K562 (cell line): Measurements from ENCODE around the gene PPP2R3C. TPM values are rescaled to one million over a fixed set of nuclear protein-coding genes. Genes with fewer than 3 reads are reported as not detected.
A peak's percentile ranks its signal among the peaks of the same experiment; 100 is the strongest.

Experiments used
- ATAC-seq: fragments of 200-7000 bp; cut with Tn5 transposase; 3 replicates; pipeline ENCODE4 v1.9.1; 2020; ENCODE audit warnings: moderate library complexity
- BruUV-seq: library from RNA; stranded (reverse); fragments of 400-500 nt; replicated peaks from 2 replicates; lab custom pipeline; 2021; lab: Mats Ljungman, UMichigan
- CTCF ChIA-PET: fragments of 300-600 bp; formaldehyde crosslinking; extraction: SDS; loops from one replicate; lab custom pipeline; 2021; ENCODE audit warnings: low intra/inter-chr PET ratio; lab: Yijun Ruan, JAX
- POLR2A ChIA-PET: fragments of 300-600, 350-650 bp; sonication (Branson Sonifier 250); formaldehyde crosslinking; extraction: SDS; loops from one replicate; lab custom pipeline; 2021; ENCODE audit warnings: antibody characterized with exemption, inconsistent platforms; lab: Yijun Ruan, JAX
- DNase-seq, 4 experiments: peaks; one replicate each; pipeline versions ENCODE4 v3.0.0 to v3.0.0-alpha.2; 2011 to 2018; ENCODE audit warnings: low spot score in 3 of 4, mixed read lengths in 3 of 4; ENCODE audit errors: extremely low read depth in 1 of 4
- FAIRE-seq: peaks from 2 replicates; lab custom pipeline; 2011; peaks lifted over from hg19 to GRCh38; lab: Jason Lieb, UNC
- H2AFZ ChIP-seq: 2 replicates; pipeline ENCODE4 v1.6.0; 2011; ENCODE audit warnings: low read depth, low read length, control low read depth, inconsistent platforms
- H3K27ac ChIP-seq: fragments of 200-600 bp; 3 replicates; pipeline ENCODE4 v1.8.0; 2011; ENCODE audit warnings: low read depth, mild to moderate bottlenecking, control low read depth, inconsistent platforms, low read length, moderate library complexity, mixed read lengths; ENCODE audit errors: extremely low read depth
- H3K27me3 ChIP-seq, 2 experiments: fragments of 300-600 bp in 1 of 2; 2 replicates in 1 of 2; 3 replicates in 1 of 2; pipeline versions ENCODE4 v1.6.0 to v1.8.0; 2011; ENCODE audit warnings: inconsistent platforms in 2 of 2, low read length in 2 of 2, mild to moderate bottlenecking in 1 of 2, mixed read lengths in 1 of 2, moderate library complexity in 1 of 2; ENCODE audit not compliant: control insufficient read depth in 2 of 2, insufficient read depth in 2 of 2
- H3K36me3 ChIP-seq: fragments of 300-600 bp; 3 replicates; pipeline ENCODE4 v1.8.0; 2011; ENCODE audit warnings: mild to moderate bottlenecking, low read length, inconsistent platforms; ENCODE audit not compliant: control insufficient read depth, insufficient read depth
- H3K4me1 ChIP-seq, 2 experiments: fragments of 200-600 bp in 1 of 2; replicated peaks in 1 of 2; 2 replicates in 1 of 2; 3 replicates in 1 of 2; pipeline versions ENCODE4 v1.5.1 to v1.8.0; 2011; ENCODE audit warnings: inconsistent platforms in 2 of 2, low read length in 2 of 2, mild to moderate bottlenecking in 1 of 2, mixed read lengths in 1 of 2, moderate library complexity in 1 of 2; ENCODE audit not compliant: control insufficient read depth in 2 of 2, insufficient read depth in 2 of 2
- H3K4me2 ChIP-seq: 2 replicates; pipeline ENCODE4 v1.6.1; 2011; ENCODE audit warnings: low read length, control low read depth, inconsistent platforms, mixed read lengths; ENCODE audit not compliant: insufficient read depth
- H3K4me3 ChIP-seq: fragments of 200-600 bp; sonication (generic), shearing (Covaris generic); 2 replicates; pipeline ENCODE4 v1.5.1; 2016; ENCODE audit warnings: control low read depth, inconsistent platforms
- H3K79me2 ChIP-seq: fragments of 200-600 bp; 3 replicates; pipeline ENCODE4 v1.8.0; 2011; ENCODE audit warnings: low read length, inconsistent platforms; ENCODE audit not compliant: control insufficient read depth, insufficient read depth
- H3K9ac ChIP-seq, 2 experiments: 2 replicates each; pipeline versions ENCODE4 v1.6.0 to v1.6.1; 2011; ENCODE audit warnings: low read depth in 2 of 2, low read length in 2 of 2, control low read depth in 1 of 2, inconsistent platforms in 1 of 2, mild to moderate bottlenecking in 1 of 2, mixed read lengths in 1 of 2; ENCODE audit not compliant: insufficient read depth in 1 of 2
- H3K9me1 ChIP-seq: one replicate; pipeline ENCODE4 v1.6.0; 2011; ENCODE audit warnings: inconsistent platforms, mild to moderate bottlenecking, low read length, moderate library complexity; ENCODE audit not compliant: control insufficient read depth, insufficient read depth
- H3K9me3 ChIP-seq: replicated peaks from 2 replicates; pipeline ENCODE4 v1.5.1; 2011; ENCODE audit warnings: low read depth, low read length, inconsistent platforms; ENCODE audit not compliant: control insufficient read depth, insufficient read depth
- H4K20me1 ChIP-seq: replicated peaks from 2 replicates; pipeline ENCODE4 v1.6.1; 2011; ENCODE audit warnings: low read length, inconsistent platforms, mixed read lengths; ENCODE audit not compliant: control insufficient read depth, insufficient read depth
- CEBPB ChIP-seq: fragments of 450-650 bp; IDR thresholded peaks from 2 replicates; pipeline ENCODE4 v1.6.1; 2016; ENCODE audit warnings: missing genetic modification characterization, missing compliant biosample characterization
- CEBPG ChIP-seq, 3 experiments: fragments of 200-800 bp in 1 of 3; sonication (Bioruptor generic) in 1 of 3; sonication (generic) in 1 of 3; formaldehyde crosslinking in 1 of 3; IDR thresholded peaks in 2 of 3; conservative IDR thresholded peaks in 1 of 3; 2 replicates each; pipeline versions ENCODE4 v1.6.1 to v1.8.0; 2016 to 2022; ENCODE audit warnings: missing compliant biosample characterization in 2 of 3, missing genetic modification characterization in 2 of 3, mild to moderate bottlenecking in 1 of 3, missing genetic modification reagents in 1 of 3
- DMBX1 ChIP-seq: fragments of 250-450 bp; sonication (Bioruptor Pico); IDR thresholded peaks from 2 replicates; pipeline ENCODE4 v1.8.0; 2022; ENCODE audit warnings: inconsistent platforms, mild to moderate bottlenecking, moderate library complexity, borderline replicate concordance
- HIVEP1 ChIP-seq: fragments of 250-450 bp; sonication (Bioruptor Pico); IDR thresholded peaks from 2 replicates; pipeline ENCODE4 v1.4.0; 2020; ENCODE audit warnings: mild to moderate bottlenecking
- NFATC3 ChIP-seq: fragments of 450-650 bp; IDR thresholded peaks from 2 replicates; pipeline ENCODE4 v1.6.1; 2017; ENCODE audit warnings: mild to moderate bottlenecking
- TRIM24 ChIP-seq, 2 experiments: fragments of 450-650 bp; IDR thresholded peaks; 2 replicates each; pipeline ENCODE4 v1.6.1; 2016
- WGBS: fragments of 100-300 bp; shearing (Covaris generic); methylation state at CpG from one replicate; pipeline ENCODE4 v1.1.6; 2016; ENCODE audit warnings: low coverage, mixed read lengths; ENCODE audit not compliant: insufficient coverage; ENCODE audit errors: missing lambda C conversion rate; 5-methylcytosine and 5-hydroxymethylcytosine counted together
- in situ Hi-C: fragments of 300-500 bp; cut with MboI; formaldehyde crosslinking; loops from 4 replicates; pipeline ENCODE4 v1.15.0; 2018; ENCODE audit warnings: inconsistent platforms, mixed read lengths
- intact Hi-C: fragments of 100-400 bp; cut with micrococcal nuclease; formaldehyde crosslinking; loops from 2 replicates; pipeline ENCODE4 v1.14.2; 2022
- polyA plus RNA-seq, 8 experiments: library from polyadenylated mRNA; depleted of rRNA in 4 of 8; stranded (reverse) in 5 of 8; unstranded in 3 of 8; fragments of >200 nt; fragmentation: Nextera tagmentation in 2 of 8; fragmentation: Illumina TruSeq in 1 of 8; extraction: Ambion mirVana in 2 of 8; extraction: Trizol in 1 of 8; gene quantifications; 2 replicates each; pipeline versions ENCODE4 v1.2.1 to v1.2.3, GENCODE V29; 2011 to 2014; ENCODE audit warnings: inconsistent platforms in 1 of 8, missing spikeins in 1 of 8
- total RNA-seq, 7 experiments: library from RNA; depleted of rRNA in 6 of 7; stranded (reverse); fragments of >200 nt in 6 of 7; fragmentation: Illumina TruSeq in 2 of 7; extraction: Trizol in 2 of 7; gene quantifications; 2 replicates each; pipeline versions ENCODE4 v1.2.1 to v1.2.3, GENCODE V29; 2011 to 2021; ENCODE audit warnings: low replicate concordance in 1 of 7
- TF ChIP-seq, protein P1 (sequence below): sonication (generic); formaldehyde crosslinking; IDR thresholded peaks from 2 replicates; pipeline ENCODE4 v1.8.0; 2022; ENCODE audit warnings: missing genetic modification reagents, mild to moderate bottlenecking, borderline replicate concordance

Gene PPP2R3C
- total and polyA plus RNA-seq, 9 of the 15 experiments (the other 6 are each of a cell fraction or from before 2014, with no cell fraction given): 14.7 to 43.3 (median 22.7) TPM

DNA sequence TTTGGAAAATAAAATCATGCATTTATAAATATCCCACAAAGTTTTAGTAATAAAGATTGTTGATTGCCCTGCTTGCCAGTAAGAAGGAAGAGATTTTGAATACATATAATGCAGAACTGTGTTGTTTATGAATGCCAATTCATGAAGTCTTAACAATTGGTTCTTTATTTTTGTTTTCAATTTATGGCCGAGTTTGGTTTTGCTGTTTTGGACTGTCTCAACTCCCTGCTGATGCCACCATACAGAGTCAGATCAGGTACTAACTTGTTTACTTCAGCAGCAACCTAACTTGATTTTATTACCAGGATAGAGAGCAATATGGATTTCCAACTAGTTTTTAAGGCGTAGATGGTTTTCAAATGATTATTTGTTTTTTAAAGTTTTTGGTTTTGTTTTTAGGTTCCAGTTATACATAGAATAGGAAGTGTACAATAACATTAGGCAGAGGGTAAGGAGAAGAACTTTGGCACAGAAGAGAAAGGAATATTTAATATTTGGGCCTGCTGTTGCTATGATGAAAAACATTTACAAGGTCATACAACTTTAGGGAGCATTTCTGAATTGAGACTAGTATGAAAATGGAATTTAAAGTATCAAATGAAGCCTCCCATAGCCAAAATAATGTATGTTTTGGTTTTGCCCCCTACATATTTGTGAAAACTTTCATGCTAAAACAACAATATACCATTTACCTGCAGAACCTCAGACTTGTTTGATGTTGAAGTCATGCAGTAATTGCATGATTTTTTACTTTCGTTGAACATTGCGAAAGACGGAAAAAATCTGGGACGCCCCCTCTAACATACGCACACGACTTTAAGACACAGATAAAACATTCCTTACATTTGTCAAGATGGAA lies 76.6 kb downstream of the PPP2R3C start:
- H2AFZ ChIP-seq: peak overlapping the region; percentile 89
- ChIA-PET POLR2A (interaction anchor here (1.5 kb wide), 1 partner anchor 8 kb away, joined by 6 read pairs; no protein-coding TSS in a partner anchor), CTCF (no interaction called here)
- WGBS: 12% methylated on average over 8 of the region's 8 CpGs
- TF ChIP-seq HIVEP1: no peak
- no peak for TF ChIP-seq DMBX1 (CRISPR knock-in tag)
- no peak for TF ChIP-seq CEBPG (CRISPR knock-in tag; IDR thresholded peaks at IDR 0.05)
- TF ChIP-seq CEBPG (tag; conservative IDR thresholded peaks at IDR 0.05 in 1 of 2, IDR thresholded peaks at IDR 0.05 in 1 of 2): peak; percentile 19 to 57; a peak in 2 of 4 replicates
- peak; percentile 75 for TF ChIP-seq CEBPB (tag)
- 0 out of 2 replicates have a peak, but pooled peaks have one; percentile 37 for TF ChIP-seq NFATC3
- TF ChIP-seq TRIM24 (IDR thresholded peaks at IDR 0.05): 0 out of 4 replicates have a peak, but pooled peaks of 1 of the 2 experiments have one; percentile 51
- TF ChIP-seq, protein P1, sequence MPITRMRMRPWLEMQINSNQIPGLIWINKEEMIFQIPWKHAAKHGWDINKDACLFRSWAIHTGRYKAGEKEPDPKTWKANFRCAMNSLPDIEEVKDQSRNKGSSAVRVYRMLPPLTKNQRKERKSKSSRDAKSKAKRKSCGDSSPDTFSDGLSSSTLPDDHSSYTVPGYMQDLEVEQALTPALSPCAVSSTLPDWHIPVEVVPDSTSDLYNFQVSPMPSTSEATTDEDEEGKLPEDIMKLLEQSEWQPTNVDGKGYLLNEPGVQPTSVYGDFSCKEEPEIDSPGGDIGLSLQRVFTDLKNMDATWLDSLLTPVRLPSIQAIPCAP (CRISPR knock-in tag): no peak
- DNase-seq (no peak), ATAC-seq (no peak), FAIRE-seq (no peak)
- no peaks in the 10 kb centered on the region for H3K9me1 ChIP-seq
- peaks cover 7 to 9% of the 10 kb centered on the region in 2 experiments; a peak in 3 of 5 replicates for H3K4me1 ChIP-seq
- intact Hi-C loops: loop anchor here (1.0 to 10.0 kb wide), 2 partner anchors 63 to 360 kb away; partner anchors contain the start of genes NFKBIA and SRP54
- 0 out of 3 replicates have a peak, but pooled peaks cover 5% of the 10 kb centered on the region for H3K36me3 ChIP-seq
- no peaks in the 10 kb centered on the region for H3K27me3 ChIP-seq
- in situ Hi-C loops: no loop called here
- H3K9me3 ChIP-seq: no peaks in the 10 kb centered on the region
- H3K9ac ChIP-seq: peak overlapping the region in 1 of 2 experiments; percentile 78; a peak in 2 of 4 replicates
- no peaks in the 10 kb centered on the region for H4K20me1 ChIP-seq
- peak overlapping the region; percentile 87 for H3K4me2 ChIP-seq
- H3K79me2 ChIP-seq: peaks cover 37% of the 10 kb centered on the region
- BruUV-seq: TSS peak; percentile 91
- peak overlapping the region; percentile 81 for H3K27ac ChIP-seq
- H3K4me3 ChIP-seq: peak overlapping the region; percentile 69
